Loucy (cell line): Measurements from ENCODE around the gene PCDHGB4.
"Not testable (repeated sequence)": the region's sequence is repeated elsewhere in the genome, so short reads cannot be mapped to it uniquely, and the experiment has no call there.

Source experiments
- EZH2phosphoT487 ChIP-seq: fragments of 200-600 bp; IDR thresholded peaks from 2 replicates; pipeline ENCODE4 v1.6.1; 2018; ENCODE audit warnings: antibody characterized with exemption, mild to moderate bottlenecking, moderate library complexity, borderline replicate concordance
- TF ChIP-seq, protein P1 (sequence below): fragments of 200-600 bp; sonication (generic); conservative IDR thresholded peaks from 2 replicates; pipeline ENCODE4 v1.5.1; 2014; ENCODE audit warnings: mild to moderate bottlenecking, antibody characterized with exemption, low read length

DNA sequence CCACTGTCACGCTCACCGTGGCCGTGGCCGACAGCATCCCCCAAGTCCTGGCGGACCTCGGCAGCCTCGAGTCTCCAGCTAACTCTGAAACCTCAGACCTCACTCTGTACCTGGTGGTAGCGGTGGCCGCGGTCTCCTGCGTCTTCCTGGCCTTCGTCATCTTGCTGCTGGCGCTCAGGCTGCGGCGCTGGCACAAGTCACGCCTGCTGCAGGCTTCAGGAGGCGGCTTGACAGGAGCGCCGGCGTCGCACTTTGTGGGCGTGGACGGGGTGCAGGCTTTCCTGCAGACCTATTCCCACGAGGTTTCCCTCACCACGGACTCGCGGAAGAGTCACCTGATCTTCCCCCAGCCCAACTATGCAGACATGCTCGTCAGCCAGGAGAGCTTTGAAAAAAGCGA lies 45.2 kb downstream of the PCDHGB4 start:
- TF ChIP-seq, protein P1, sequence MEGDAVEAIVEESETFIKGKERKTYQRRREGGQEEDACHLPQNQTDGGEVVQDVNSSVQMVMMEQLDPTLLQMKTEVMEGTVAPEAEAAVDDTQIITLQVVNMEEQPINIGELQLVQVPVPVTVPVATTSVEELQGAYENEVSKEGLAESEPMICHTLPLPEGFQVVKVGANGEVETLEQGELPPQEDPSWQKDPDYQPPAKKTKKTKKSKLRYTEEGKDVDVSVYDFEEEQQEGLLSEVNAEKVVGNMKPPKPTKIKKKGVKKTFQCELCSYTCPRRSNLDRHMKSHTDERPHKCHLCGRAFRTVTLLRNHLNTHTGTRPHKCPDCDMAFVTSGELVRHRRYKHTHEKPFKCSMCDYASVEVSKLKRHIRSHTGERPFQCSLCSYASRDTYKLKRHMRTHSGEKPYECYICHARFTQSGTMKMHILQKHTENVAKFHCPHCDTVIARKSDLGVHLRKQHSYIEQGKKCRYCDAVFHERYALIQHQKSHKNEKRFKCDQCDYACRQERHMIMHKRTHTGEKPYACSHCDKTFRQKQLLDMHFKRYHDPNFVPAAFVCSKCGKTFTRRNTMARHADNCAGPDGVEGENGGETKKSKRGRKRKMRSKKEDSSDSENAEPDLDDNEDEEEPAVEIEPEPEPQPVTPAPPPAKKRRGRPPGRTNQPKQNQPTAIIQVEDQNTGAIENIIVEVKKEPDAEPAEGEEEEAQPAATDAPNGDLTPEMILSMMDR: not testable (repeated sequence)
- TF ChIP-seq EZH2phosphoT487: not testable (repeated sequence)
